H1 (cell line): Measurements from ENCODE around the gene CARM1. TPM values are rescaled to one million over a fixed set of nuclear protein-coding genes. Genes with fewer than 3 reads are reported as not detected.

Experiments
- CHD1 ChIP-seq: IDR thresholded peaks from 2 replicates; pipeline ENCODE4 v1.6.1; 2012; ENCODE audit warnings: low read depth, low read length, improper control_type of control experiment
- GABPA ChIP-seq: IDR thresholded peaks from 2 replicates; pipeline ENCODE4 v1.6.1; 2011; ENCODE audit warnings: mild to moderate bottlenecking, low read length, moderate library complexity, borderline replicate concordance; ENCODE audit not compliant: insufficient read depth
- SP1 ChIP-seq: IDR thresholded peaks from 2 replicates; pipeline ENCODE4 v1.6.1; 2011; ENCODE audit warnings: low read depth, low read length
- TCF12 ChIP-seq: IDR thresholded peaks from 2 replicates; pipeline ENCODE4 v1.6.1; 2011; ENCODE audit warnings: low read depth, mild to moderate bottlenecking, low read length
- polyA plus RNA-seq, 7 experiments: library from polyadenylated mRNA; depleted of rRNA in 3 of 7; stranded (reverse) in 5 of 7; unstranded in 2 of 7; fragments of >200 nt in 5 of 7; fragments of 200-250 nt in 2 of 7; gene quantifications; 1 replicate in 5 of 7; 2 replicates in 1 of 7; 4 replicates in 1 of 7; pipeline versions ENCODE4 v1.2.1 to v1.2.3, GENCODE V29; 2011 to 2013; ENCODE audit warnings: missing spikeins in 2 of 7, mixed read lengths in 2 of 7
- total RNA-seq: library from RNA; stranded (reverse); fragmentation: NEBNext Ultra II Directional; extraction: Animal tissue kit (Norgen Biotek cat#: 25700); gene quantifications from 2 replicates; pipeline ENCODE4 v1.2.1, GENCODE V29; 2021
- TF ChIP-seq, protein P1 (sequence below): fragments of 300-600 bp; sonication (generic); IDR thresholded peaks from 2 replicates; pipeline ENCODE4 v1.7.1; 2012; ENCODE audit warnings: low read length, moderate library complexity, mild to moderate bottlenecking, inconsistent platforms; ENCODE audit not compliant: insufficient replicate concordance

CARM1 gene
- total and polyA plus RNA-seq, 2 of the 8 experiments (the other 6 are each of a cell fraction or from before 2014, with no cell fraction given), result 134 to 164 TPM

DNA sequence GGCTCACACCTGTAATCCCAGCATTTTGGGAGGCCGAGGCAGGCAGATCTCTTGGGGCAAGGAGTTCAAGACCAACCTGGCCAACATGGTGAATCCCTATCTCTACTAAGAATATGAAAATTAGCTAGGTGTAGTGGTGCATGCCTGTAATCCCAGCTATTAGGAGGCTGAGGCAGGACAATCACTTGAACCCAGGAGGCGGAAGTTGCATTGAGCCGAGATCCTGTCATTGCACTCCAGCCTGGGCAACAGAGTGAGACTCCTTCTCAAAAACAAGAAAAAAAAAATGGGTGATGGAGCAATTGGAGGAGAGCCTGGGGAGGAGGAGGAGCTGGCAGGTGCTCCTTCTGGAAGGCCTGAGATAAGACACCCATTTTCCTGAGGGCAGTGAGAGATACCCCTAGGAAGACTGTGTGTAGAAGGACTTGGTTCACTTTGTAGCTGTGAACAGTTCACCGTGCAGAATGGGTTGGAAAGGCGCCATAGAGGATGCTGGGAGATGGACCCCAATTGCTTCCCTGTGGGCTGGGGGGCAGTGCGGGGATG lies 8.7 kb upstream of the CARM1 start (continued):
- TF ChIP-seq, protein P1, sequence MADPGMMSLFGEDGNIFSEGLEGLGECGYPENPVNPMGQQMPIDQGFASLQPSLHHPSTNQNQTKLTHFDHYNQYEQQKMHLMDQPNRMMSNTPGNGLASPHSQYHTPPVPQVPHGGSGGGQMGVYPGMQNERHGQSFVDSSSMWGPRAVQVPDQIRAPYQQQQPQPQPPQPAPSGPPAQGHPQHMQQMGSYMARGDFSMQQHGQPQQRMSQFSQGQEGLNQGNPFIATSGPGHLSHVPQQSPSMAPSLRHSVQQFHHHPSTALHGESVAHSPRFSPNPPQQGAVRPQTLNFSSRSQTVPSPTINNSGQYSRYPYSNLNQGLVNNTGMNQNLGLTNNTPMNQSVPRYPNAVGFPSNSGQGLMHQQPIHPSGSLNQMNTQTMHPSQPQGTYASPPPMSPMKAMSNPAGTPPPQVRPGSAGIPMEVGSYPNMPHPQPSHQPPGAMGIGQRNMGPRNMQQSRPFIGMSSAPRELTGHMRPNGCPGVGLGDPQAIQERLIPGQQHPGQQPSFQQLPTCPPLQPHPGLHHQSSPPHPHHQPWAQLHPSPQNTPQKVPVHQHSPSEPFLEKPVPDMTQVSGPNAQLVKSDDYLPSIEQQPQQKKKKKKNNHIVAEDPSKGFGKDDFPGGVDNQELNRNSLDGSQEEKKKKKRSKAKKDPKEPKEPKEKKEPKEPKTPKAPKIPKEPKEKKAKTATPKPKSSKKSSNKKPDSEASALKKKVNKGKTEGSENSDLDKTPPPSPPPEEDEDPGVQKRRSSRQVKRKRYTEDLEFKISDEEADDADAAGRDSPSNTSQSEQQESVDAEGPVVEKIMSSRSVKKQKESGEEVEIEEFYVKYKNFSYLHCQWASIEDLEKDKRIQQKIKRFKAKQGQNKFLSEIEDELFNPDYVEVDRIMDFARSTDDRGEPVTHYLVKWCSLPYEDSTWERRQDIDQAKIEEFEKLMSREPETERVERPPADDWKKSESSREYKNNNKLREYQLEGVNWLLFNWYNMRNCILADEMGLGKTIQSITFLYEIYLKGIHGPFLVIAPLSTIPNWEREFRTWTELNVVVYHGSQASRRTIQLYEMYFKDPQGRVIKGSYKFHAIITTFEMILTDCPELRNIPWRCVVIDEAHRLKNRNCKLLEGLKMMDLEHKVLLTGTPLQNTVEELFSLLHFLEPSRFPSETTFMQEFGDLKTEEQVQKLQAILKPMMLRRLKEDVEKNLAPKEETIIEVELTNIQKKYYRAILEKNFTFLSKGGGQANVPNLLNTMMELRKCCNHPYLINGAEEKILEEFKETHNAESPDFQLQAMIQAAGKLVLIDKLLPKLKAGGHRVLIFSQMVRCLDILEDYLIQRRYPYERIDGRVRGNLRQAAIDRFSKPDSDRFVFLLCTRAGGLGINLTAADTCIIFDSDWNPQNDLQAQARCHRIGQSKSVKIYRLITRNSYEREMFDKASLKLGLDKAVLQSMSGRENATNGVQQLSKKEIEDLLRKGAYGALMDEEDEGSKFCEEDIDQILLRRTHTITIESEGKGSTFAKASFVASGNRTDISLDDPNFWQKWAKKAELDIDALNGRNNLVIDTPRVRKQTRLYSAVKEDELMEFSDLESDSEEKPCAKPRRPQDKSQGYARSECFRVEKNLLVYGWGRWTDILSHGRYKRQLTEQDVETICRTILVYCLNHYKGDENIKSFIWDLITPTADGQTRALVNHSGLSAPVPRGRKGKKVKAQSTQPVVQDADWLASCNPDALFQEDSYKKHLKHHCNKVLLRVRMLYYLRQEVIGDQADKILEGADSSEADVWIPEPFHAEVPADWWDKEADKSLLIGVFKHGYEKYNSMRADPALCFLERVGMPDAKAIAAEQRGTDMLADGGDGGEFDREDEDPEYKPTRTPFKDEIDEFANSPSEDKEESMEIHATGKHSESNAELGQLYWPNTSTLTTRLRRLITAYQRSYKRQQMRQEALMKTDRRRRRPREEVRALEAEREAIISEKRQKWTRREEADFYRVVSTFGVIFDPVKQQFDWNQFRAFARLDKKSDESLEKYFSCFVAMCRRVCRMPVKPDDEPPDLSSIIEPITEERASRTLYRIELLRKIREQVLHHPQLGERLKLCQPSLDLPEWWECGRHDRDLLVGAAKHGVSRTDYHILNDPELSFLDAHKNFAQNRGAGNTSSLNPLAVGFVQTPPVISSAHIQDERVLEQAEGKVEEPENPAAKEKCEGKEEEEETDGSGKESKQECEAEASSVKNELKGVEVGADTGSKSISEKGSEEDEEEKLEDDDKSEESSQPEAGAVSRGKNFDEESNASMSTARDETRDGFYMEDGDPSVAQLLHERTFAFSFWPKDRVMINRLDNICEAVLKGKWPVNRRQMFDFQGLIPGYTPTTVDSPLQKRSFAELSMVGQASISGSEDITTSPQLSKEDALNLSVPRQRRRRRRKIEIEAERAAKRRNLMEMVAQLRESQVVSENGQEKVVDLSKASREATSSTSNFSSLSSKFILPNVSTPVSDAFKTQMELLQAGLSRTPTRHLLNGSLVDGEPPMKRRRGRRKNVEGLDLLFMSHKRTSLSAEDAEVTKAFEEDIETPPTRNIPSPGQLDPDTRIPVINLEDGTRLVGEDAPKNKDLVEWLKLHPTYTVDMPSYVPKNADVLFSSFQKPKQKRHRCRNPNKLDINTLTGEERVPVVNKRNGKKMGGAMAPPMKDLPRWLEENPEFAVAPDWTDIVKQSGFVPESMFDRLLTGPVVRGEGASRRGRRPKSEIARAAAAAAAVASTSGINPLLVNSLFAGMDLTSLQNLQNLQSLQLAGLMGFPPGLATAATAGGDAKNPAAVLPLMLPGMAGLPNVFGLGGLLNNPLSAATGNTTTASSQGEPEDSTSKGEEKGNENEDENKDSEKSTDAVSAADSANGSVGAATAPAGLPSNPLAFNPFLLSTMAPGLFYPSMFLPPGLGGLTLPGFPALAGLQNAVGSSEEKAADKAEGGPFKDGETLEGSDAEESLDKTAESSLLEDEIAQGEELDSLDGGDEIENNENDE, result no peak
- no peak for TF ChIP-seq GABPA
- no peak for TF ChIP-seq SP1
- TF ChIP-seq CHD1, result no peak
- no peak for TF ChIP-seq TCF12
